ENCODE data around the gene PRPF40B.

Gene PRPF40B

DNA sequence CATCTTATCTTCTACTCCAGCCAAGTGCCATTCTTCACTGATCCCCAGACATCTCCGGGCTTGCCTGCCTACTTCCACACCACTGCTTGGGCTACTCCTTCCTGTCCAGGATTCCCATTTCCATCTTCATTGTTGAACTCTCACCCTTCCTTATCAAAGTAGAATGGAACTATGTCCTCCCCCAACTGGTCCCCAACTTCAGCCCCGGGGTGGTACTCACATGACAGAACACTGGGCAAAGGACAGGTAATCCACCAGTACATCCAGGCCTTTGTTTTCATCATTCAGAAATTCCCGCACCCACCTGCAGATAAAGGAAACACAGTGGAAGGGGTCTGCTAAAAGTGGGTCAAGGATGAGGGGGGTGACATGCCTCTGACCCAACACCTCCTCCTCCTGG, 38.4 kb downstream of the PRPF40B start:
- no peak for DNase-seq

DNA sequence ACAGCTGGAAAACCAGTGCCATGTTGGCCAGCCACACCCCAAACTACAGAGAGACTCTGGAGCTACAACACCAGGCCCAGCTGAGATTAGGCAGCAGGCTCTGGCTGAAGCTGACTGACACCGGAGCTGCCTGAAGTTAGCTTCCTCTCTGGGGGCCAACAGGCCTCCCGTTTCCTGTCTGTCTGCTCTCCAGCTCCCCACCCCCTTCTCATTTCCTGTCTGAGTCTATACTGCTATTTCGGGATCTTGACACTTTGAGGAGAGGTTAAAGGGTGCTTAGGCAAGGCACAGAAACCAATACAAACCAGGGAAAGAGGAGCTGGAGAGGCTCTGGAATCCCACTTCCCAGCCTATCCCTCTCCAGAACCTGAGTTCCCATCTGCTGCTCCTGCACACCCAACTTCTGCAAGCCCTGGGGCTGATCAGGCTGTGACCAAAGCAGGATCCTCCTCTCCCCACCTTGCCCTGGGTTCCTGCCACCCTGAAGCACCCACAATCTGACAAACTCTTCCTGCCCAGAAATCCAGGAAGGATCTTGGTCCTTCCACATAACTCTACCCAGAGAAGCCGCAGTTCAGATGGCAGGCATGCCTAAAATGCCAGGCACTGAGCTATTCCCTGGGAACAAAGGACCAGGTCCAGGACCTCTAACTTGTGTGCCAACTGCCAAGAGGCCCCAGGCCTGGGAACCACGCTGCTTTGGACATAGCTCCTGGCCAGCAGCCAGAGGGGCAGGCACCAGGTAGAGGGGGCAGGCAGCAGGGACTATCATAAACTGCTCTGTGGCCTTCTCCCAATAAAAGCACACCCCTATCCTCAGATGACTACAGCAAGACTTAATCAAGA, 39.9 kb downstream of the PRPF40B start:
- peak in 1 of 2 donors; percentile 26 for DNase-seq

DNA sequence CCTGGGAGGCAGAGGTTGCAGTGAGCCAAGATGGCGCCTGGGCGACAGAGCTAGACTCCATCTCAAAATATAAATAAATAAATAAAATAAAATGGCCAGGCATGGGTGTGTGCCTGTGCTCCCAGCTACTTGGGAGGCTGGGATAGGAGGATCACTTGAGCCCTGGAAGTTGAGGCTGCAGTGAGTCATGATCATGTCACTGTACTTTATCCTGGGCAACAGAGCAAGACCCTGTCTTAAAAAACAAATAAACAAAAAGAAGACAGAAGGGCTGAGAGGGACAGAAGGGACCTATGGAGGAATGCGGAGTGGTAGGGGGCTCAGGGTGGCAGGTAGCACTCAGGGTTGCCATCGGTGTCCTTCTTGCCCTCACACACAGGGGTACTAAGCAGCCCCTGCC, 40.8 kb downstream of the PRPF40B start:
- no peak for DNase-seq

DNA sequence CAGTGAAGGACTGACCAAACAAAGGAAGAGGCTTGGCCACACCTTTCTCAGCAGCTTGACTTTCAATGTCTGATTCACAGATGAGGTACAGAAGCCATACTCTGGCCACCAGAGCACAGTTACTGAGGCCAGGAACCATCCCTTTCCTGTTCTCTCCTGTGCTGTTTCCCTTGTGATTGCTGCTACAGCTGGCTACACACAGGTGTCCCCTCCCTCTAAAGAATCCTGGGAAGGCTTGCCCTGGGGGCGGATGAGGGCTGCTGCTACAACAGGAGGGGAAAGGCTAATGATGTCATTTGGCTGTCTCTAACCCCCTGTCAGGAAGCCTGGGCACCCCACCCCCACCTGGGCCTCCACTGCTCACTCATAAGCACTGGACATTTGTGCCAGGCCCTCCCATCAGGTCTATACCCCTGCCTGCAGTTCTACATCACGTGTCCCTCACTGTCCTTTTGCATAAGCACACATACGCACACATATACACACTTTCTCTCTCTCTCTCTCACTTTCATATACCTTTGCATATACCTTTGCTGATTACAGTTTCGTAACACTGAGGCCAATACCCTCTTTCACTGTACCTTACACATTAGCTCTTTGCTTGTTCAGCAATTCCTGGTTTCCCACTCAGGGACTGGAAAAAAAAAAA, 41.4 kb downstream of the PRPF40B start:
- DNase-seq, result no peak

DNA sequence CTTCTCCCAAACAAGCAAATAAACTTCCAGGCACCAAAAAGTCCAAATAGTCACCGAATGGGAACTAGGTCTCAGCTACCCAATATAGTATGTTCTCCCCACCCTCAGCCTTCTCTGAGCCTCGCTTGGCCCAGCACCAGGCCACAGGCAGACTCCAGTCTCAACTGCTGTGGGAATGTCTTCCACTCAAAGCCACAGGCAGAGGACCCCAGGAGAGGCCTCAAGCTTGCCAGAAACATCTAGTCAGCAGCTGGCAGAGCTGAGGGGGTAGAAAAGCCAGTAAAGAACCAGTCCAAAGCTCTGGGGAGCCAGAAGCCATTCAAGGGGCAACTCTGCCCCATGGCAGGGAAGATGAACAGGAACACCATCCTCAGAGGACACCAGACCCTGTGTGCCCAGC, 42.0 kb downstream of the PRPF40B start:
- DNase-seq, result no peak

DNA sequence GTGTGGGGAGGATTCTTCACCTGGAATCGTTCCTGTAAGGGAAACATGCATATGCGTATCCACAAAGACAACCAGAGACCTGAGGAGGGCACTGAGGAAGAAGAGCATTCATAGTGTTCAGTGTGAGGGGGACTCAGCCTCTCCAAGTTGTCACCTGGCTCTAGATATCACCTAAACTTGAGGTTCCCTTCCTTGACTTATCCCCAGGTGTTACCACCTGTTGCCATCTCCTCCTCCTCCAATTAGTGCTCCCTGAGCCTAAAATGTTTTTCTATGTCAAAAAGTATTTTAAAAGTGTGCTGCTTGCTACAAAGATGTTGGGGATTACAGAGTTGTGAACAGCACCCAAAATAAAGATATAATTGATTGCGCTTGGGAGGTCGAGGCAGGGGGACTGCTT, 42.8 kb downstream of the PRPF40B start:
- no peak for DNase-seq

DNA sequence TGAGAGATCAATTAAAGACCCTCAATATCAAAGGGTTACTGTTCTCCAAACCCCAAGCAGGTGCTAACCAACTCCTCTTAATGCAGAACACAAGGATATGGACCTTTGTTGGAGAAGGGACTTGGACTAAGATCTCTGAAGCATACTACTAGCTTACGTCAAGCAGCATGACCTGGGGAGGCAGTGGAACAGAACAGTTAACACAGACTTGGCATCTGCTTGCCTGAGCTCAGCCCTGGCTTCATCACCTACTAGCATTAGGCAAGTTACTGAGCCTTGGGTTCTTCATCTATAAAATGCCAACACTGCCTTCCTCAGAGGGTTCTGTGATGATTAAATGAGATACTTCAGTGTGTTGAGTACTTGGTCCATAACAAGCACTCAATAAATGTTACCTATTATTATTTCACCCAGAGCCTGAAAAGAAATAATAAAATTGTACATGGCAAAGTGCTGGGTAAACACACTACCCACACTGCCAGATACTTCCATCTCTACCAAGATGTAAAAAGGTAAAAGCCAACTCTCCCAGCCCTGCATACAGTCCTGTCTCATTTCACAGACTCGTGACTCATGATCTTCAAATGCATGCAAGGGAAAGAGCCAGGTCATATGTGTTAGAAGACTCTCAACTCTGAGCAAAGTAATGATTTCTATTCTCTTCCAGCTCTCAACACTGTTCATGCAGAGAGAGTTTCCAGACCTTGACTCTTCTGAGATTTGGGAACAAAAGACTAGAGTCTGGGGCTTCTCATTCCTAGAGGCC, 44.1 kb downstream of the PRPF40B start:
- DNase-seq, result no peak

DNA sequence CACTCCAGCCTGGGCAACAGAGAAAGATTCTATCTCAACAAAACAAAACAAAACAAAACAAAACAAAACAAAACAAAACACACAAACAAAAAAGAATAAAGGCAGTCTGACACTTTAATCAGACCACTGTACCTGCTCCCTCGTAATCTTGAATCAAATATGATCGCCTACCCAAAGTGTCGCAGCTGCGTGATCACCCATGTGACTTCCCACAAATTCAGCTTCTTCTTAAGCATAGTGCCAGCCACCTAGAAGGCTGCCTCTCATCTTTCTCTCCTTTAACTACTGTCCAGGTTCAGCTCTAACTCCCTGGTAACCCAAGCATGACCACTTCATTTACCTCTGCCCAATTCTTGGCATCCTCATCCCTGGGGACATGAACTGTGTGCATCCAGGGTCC, 46.4 kb downstream of the PRPF40B start:
- no peak for DNase-seq

DNA sequence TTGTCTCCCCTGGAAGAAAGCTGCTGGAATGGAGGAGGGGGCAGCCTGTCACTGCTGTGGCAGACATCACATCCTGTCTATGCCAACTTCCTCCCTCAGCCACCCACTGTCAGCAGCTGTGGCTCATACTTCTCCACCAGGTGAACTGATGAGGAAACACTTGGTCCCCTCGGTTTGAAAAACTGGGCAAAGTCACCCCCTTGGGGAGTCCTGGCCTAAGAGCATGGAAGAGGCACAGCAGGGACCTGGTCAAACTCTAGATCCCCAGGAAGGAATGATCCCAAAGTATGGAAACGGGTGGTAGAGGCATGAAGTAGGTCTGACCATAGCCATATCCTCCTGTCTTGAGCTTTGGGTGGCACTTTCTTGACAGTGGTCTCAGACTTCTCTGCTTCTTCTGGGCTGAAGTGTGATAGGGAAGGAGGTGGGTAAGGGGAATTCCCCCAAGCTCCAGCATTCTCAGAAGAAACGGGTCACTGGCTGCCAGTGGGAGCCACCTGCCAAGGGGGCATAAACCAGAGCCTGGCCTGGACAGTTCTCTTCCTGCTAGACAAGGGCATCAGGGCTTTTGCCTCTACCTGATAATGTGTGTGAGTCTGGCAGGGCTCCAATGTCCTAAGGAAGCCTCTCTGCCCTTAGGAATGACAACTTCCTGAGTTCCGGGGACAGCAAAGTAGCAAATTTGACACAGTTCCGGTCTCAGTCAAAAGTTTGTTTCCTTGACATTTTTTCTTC, 47.8 kb downstream of the PRPF40B start:
- DNase-seq, result peak in 1 of 2 donors; percentile 12

DNA sequence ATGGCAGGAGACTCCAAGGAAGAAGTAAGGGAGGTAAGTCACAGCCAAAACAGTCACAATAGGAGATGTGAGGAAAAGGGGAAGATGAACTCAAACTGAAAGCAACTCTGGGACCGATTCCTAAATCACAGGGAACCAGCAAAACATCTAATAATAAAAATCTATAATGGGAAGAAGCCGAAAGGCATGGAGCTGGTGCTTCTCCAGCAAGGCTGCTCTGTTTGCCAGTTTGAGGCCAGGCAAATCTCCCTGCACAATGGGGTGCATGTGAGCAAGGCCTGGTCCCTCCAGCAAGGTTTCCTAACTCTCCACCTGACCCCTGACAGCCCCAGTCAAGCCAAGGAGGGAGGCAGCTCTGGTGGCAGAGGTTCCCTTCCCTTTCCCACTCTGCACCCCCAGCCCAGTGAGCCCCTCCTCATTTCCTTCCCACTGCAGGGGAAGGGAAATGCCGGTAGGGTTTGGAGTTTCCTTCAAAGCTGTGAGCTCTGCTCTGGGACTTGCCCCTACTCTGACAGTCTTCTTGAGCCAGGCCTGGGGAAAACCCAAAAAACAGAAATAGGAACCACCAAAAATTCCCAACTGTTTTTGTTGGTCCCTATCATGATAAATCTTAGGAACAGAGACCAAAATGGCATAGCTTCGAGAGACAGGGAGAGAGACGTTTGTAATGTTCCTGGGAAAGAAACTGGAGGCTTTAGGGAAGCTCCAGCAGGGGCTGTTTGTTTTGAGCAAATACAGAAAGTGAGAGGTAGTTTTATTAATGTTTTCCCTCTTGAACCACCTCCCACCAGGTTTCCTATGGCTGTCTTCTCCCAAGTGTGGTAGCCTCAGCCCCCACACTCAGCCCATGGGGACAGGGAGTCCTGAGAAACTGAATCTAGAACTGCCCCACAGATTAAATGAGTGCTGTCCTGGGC, 49.2 kb downstream of the PRPF40B start:
- peak; percentile 45 to 56 for DNase-seq

DNA sequence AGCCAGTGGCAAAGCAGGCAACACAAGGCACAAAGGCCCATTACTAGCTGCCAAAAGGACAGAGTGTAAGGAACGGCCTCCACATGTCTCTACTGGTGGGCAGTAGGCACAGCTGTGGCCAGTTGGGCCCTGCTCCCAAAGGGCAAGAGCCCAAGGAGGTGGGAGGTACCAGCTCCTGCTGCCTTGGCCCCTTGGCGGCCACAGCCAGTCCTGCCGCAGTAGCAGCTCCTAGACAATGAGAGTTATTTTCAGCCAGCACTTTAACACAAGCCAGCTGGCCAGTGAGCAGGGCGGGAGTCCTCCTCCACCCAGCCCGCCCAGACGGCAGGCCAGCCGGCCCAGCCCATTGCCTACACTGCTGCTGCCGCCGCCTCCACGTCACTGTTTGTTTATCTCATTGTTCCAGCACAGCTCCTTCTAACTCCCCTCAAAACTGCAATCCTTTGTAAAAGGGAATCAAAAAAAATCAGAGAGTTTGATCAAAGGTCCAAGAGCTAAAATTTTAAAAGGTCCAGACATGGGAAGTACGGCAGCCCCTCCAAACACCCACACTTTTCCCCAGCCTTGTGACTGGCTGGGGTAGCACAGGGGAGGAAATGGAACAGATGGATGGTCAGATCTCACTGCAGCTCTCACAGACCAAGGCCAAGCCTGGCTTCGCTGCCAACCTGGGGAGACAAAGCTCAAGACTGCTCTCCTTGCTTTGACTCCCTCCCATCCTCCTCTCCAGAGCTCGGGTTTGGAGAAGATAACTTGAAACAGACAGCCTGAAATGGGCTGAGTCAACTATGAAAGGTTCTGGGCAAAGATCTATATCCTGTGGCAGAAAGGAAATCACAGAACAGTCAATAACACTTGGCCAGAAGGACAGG, 50.3 kb downstream of the PRPF40B start:
- peak; percentile 95 to 98 for DNase-seq

DNA sequence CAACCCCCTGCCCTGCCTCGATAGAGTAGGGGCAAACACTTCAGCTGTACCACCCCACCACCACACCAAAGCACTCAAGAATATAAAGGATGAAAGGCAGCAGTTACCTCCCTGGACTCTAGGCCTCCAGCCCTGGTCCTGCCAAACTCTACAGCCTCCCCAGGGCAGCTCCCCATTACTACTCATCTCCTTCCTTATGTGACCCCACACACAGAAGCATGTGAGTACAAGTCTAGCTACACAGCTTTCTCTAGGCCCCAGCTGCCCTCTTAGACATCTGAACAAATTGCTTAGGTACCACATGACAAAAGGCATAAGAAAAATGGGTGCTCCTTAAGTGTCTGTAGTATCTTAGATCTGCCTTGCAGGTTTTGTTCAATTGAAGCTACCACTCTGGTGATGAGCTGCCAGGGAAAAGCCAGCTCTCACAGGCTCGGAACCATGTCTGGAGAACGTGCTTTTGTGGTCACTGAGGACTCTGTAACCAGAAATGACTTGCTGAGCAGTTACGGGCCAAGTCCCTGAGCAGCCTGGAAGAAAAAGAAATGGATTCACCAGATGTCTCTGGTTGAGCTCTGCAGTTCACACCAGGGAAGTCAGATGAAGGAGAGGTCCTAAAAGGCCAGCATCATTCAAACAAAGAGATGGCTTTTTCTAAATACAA, 51.1 kb downstream of the PRPF40B start:
- peak in 1 of 2 donors; percentile 44 for DNase-seq

DNA sequence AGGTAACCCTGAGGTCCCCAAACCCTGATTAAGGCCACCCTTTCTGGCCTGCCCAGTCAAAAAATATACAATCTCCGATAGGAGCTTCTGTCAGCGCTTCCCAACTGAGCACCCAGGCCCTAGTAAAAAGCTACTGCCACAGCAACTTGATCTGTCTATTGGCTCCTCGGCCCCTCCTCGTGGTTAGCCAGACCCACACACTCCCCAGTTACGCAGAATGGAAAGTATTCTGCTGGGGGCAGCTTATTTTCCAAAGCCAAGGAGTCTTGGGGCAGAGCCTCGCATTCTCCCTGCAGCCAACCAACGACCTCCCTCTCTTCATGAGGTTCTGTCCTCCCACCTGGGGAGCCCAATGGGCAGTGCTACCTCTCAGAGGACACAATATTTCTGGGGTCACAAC, 51.8 kb downstream of the PRPF40B start:
- DNase-seq, result no peak

DNA sequence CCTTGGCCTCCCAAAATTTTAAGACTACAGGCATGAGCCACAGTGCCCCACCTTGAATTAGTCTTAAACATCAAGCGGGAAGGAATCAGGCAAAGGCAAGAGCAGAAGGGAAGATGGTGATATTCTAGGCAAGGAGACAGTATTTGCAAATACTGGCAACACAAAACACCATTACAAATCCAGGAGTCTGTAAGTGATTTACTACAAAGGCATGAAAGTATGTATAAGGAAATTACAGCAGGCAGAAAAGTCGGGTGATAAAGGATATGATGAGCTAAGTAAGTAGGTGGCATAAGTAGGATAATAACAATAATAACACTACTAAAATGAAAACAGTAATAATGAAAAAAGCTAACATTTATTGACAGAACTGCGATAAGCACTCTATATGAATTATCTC, 55.4 kb downstream of the PRPF40B start:
- no peak for DNase-seq

DNA sequence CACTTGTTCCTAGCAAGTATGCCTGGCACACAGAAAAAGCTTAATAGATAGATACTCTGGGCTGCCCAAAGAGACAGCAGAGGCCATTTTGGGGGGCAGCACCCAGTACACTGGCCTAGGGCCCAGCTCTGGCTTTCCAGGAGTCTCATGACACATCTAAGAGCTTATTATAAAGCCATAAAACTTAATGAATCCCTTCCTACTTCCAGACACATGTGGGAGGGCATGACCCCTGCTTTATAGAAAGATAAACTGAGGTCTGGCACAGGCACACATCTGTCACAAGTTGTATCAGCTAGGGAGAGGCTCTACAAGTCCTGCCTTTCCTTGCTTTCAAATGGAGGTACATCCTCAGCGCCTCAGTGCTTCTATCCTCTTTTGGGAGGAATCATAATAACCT, 56.7 kb downstream of the PRPF40B start:
- DNase-seq, result no peak

DNA sequence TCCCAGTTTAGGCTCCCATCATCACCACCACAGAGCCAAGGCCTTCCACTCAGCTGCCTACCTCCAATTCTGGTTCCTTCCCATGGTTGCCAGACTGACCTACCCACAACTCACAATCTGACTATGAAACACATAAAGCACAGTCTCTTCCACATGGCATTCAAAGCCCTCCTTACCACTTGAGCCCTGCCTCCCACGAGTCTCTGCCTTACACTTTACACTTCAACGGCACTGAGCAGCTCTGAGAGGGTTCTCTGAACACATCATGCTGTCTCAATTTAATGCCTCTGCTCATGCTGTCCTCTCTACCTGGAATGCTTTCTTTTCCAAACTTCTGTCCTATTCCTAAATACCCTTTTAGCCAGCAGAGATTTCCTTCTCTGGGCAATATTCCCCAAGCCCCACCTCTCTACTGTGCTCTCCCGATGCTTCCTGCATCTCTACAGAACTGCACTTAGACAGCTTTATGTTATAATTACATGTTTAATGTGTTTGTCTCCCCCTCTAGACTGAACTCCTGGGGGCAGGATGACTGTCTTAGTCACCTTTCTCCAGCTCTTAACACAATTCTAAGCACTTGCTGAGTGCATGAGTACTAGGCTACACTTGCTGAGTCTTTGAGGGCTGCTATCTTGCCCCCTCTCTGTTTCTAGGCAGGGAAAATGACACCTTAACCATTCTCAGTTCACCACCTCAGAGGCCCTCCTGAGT, 60.4 kb downstream of the PRPF40B start:
- DNase-seq, result no peak

DNA sequence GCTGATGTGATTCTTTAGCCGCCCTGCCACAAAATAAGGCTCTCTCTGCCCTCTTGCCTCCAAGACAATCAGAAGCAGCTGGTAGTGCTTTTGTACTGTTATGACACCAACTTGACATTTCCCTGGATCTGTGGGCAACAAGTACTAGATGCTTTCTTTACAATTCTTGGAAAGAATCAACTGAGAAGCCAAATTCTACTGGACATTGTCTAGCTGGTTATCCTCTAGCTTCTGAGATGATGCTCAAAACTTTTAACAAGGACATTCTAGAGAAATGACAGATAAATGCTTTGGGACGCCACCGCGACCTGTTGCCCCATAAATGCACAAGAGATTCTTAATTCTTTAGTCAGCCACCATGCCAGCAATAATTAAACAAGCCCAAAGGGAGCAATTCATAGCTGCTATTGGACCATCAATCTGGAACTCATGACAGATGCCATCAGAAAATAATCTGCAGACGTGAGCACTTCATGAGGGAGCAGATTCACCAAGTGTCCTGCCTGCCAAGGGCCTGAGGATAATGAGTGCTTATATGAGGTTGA, 61.0 kb downstream of the PRPF40B start:
- no peak for DNase-seq

DNA sequence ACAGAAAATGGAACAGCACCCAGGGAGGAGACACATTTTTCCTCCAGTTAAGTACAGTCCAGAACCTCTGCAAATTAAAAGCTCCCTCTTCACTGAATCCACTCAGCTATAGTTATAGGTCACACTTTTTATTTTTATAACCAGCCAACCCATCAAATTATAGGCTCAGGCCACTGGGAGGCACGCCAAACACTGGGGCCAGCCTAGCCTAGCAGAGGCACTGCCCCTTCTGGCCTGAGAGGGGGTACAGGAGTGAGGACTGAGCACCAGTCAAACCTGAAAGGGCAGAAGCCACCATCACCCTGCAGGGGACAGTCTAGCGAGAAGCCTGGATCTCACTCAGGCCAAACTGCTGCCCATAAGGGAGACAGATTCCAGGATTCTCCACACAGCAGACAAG, 64.6 kb downstream of the PRPF40B start:
- no peak for DNase-seq

DNA sequence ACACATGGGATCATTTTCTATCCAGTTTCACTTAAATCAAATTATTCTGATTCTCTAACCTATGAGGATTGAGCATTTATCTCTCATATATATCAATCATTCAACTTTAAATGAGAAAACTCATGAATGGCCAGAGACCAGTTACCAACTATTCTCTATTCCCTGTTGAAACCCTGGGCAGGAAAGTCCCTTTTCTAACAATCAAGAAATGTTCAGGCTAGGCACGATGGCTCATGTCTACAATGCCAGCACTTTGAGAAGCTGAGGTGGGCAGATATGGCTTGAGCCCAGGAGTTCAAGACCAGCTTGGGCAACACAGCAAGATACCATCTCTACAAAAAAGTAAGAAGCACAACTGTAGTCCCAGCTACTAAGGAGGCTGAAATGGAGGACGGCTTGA, 65.9 kb downstream of the PRPF40B start:
- DNase-seq, result no peak

Measured in hippocampal formation (tissue), 2 donors.